HG02973 (cell line): ENCODE results near the gene C14orf93.
A peak's percentile ranks its signal among the peaks of the same experiment; 100 is the strongest.

Experiments used
- ATAC-seq: cut with Tn5 transposase; IDR thresholded peaks from one replicate; pipeline ENCODE4 v1.9.1; 2021; ENCODE audit warnings: moderate library complexity; ENCODE audit not compliant: unreplicated experiment

Gene C14orf93

GRCh38 chr14:23047034-23047634, 37.2 kb upstream of the C14orf93 start:
- no peak for ATAC-seq

GRCh38 chr14:23045419-23046357, 35.7 kb upstream of the C14orf93 start:
- no peak for ATAC-seq

- ATAC-seq = no peak
These were observed 34.9 kb upstream of the C14orf93 start for GRCh38 chr14:23044840-23045239.

- ATAC-seq = no peak
These were observed 33.8 kb upstream of the C14orf93 start for GRCh38 chr14:23043754-23044153.

- ATAC-seq = no peak
These were observed 33.2 kb upstream of the C14orf93 start for GRCh38 chr14:23043145-23043544.

GRCh38 chr14:23042162-23042965, 32.4 kb upstream of the C14orf93 start, which contains the start of gene PSMB11:
PSMB11 (plus strand) TSS chr14:23042212; CDS start chr14:23042226, 14 bp downstream.
- ATAC-seq = no peak

GRCh38 chr14:23041729-23042128, 31.8 kb upstream of the C14orf93 start:
- ATAC-seq = no peak

GRCh38 chr14:23040100-23040499, 30.2 kb upstream of the C14orf93 start:
- no peak for ATAC-seq

GRCh38 chr14:23035303-23036144, 25.6 kb upstream of the C14orf93 start:
- ATAC-seq = no peak

GRCh38 chr14:23034498-23035302, 24.8 kb upstream of the C14orf93 start, which contains the start of gene PSMB5:
PSMB5 (minus strand) TSS chr14:23034900; CDS start chr14:23034881, 19 bp downstream.
- peak; percentile 89 for ATAC-seq

- no peak for ATAC-seq
These were observed 24.0 kb upstream of the C14orf93 start for GRCh38 chr14:23033801-23034497.

GRCh38 chr14:23033251-23033727, 23.3 kb upstream of the C14orf93 start:
- ATAC-seq = no peak

GRCh38 chr14:23030936-23031335, 21.0 kb upstream of the C14orf93 start:
- ATAC-seq = no peak

- no peak for ATAC-seq
These were observed 18.9 kb upstream of the C14orf93 start for GRCh38 chr14:23028799-23029198.

- ATAC-seq = no peak
These were observed 15.3 kb upstream of the C14orf93 start for GRCh38 chr14:23025151-23025814.

GRCh38 chr14:23024612-23025075, 14.7 kb upstream of the C14orf93 start:
- ATAC-seq = no peak

GRCh38 chr14:23023795-23024152, 13.8 kb upstream of the C14orf93 start:
- no peak for ATAC-seq
